SK-N-MC (cell line): ENCODE results near the gene SEPTIN2.

Source experiments
- DNase-seq: peaks from one replicate; pipeline ENCODE4 v3.0.0-alpha.2; 2011; ENCODE audit warnings: low read depth, low spot score
- H3K27ac ChIP-seq: fragments of 200-600 bp; sonication (generic); 2 replicates; pipeline ENCODE4 v1.5.1; 2016; ENCODE audit warnings: mixed run types
- H3K36me3 ChIP-seq: fragments of 200-600 bp; sonication (generic); 2 replicates; pipeline ENCODE4 v1.6.1; 2017; ENCODE audit warnings: antibody characterized with exemption, low read length, mixed read lengths; ENCODE audit not compliant: insufficient read depth
- H3K4me3 ChIP-seq: fragments of 200-600 bp; sonication (generic); 2 replicates; pipeline ENCODE4 v1.5.1; 2016
- H3K9ac ChIP-seq: fragments of 200-600 bp; sonication (generic); 2 replicates; pipeline ENCODE4 v1.8.0; 2017; ENCODE audit warnings: mixed run types, mixed read lengths; ENCODE audit not compliant: insufficient read length
- H3K9me3 ChIP-seq: fragments of 200-600 bp; sonication (generic); 2 replicates; pipeline ENCODE4 v1.6.1; 2017; ENCODE audit warnings: low read depth, mild to moderate bottlenecking, antibody characterized with exemption, low read length, moderate library complexity, mixed read lengths
- EZH2 ChIP-seq: fragments of 200-600 bp; sonication (generic); IDR thresholded peaks from one replicate; pipeline ENCODE4 v1.6.1; 2017; ENCODE audit warnings: antibody characterized with exemption
- FOXP2 ChIP-seq: optimal IDR thresholded peaks from 2 replicates; pipeline ENCODE3; 2011; ENCODE audit warnings: mild to moderate bottlenecking, moderate library complexity; ENCODE audit not compliant: insufficient read depth; ENCODE audit errors: extremely low read length, control extremely low read depth
- POLR2AphosphoS5 ChIP-seq: IDR thresholded peaks from 2 replicates; pipeline ENCODE4 v1.6.1; 2012; ENCODE audit warnings: mild to moderate bottlenecking, low read depth, low read length, borderline replicate concordance

SEPTIN2 gene

GRCh38 chr2:241315879-241316631, at the start of gene SEPTIN2:
Gene SEPTIN2, plus strand, starts transcription at chr2:241315925. Its CDS starts 8,308 bp downstream, at chr2:241324233.
- no peak for DNase-seq
- Histone ChIP-seq H3K9ac (peak within 1 kb of the TSS; percentile 96), H3K4me3 (peak within 1 kb of the TSS; percentile 88), H3K27ac (peak within 1 kb of the TSS; percentile 95), H3K36me3 (peaks cover 23% of the 10 kb centered on the region), H3K9me3 (no peaks in the 10 kb centered on the region)
- no peak for TF ChIP-seq FOXP2

DNA sequence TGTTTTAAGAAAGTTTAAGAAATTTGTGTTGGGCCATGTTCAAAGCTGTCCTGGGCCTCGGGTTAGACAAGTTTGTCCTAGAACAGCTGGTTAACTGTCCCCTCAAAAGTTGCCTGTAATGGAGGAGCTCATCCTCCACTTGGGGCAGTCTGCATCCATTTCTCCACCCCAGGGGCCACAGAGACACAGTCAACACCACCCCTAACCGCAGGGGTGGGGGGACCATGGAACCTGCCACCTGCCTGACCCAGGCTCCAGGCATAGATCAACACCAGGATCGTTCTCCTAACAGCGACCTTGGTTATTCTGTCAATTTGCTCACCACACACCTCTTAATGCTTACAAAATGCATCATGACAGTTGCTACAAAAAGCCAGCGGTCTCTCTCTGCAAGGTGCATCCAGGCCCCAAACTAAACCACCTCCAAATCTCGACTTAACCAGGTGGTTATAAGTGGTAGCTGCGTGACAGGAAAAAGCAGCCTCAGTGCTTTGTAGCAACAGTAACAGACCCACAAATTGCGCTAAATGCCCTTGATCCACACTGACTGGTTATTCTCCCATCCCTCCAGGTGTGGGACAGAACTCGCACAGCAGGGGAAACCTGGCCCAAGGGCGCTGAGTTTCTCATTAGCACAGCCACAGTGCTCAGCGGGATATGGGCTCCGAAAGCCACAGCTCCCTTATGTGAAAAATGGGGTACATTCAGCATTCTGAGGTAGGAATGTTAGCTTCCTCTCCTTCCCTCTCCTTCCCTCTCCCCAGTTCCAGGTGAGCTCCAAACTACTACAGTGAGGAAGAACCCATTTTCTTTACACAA, 48.3 kb upstream of the SEPTIN2 start:
- Histone ChIP-seq H3K9me3 (no peaks in the 10 kb centered on the region), H3K4me3 (no peak overlapping the region), H3K27ac (no peak overlapping the region), H3K36me3 (peaks cover 68% of the 10 kb centered on the region), H3K9ac (no peak overlapping the region)
- no peak for TF ChIP-seq POLR2AphosphoS5
- DNase-seq: no peak

DNA sequence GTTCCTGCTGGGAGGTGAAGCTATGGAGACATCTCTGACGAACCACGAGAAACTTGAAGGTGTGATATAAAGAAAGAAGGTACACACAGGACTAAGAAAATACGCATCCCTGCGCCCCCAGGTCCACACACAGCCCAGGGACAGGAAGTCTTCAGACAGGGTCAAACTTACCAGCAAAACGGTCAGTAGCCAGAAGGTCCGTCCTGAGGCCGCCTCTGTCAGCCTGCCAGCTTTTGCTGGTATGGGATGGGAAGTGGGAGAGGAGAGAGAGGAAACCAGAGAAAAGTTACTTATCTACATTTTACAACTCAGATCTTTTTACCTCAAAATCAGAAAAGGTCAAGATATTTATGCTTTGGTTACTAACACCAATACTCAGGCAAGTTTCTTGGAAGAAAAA, 47.4 kb upstream of the SEPTIN2 start:
- Histone ChIP-seq H3K9ac (no peak overlapping the region), H3K36me3 (peaks cover 60% of the 10 kb centered on the region), H3K27ac (no peak overlapping the region), H3K4me3 (no peak overlapping the region), H3K9me3 (no peaks in the 10 kb centered on the region)
- no peak for TF ChIP-seq FOXP2
- no peak for TF ChIP-seq POLR2AphosphoS5
- no peak for TF ChIP-seq EZH2
- DNase-seq: no peak

GRCh38 chr2:241268716-241269445, 46.8 kb upstream of the SEPTIN2 start:
- Histone ChIP-seq H3K27ac (0 out of 2 replicates have a peak overlapping the region, but pooled peaks have one; percentile 37), H3K9me3 (no peaks in the 10 kb centered on the region), H3K4me3 (no peak overlapping the region), H3K9ac (no peak overlapping the region), H3K36me3 (peaks cover 54% of the 10 kb centered on the region)
- no peak for TF ChIP-seq EZH2
- DNase-seq: no peak

GRCh38 chr2:241269707-241270520, 45.8 kb upstream of the SEPTIN2 start:
- Histone ChIP-seq H3K9me3 (no peaks in the 10 kb centered on the region), H3K36me3 (peaks cover 46% of the 10 kb centered on the region), H3K9ac (peak overlapping the region; percentile 12), H3K4me3 (no peak overlapping the region), H3K27ac (no peak overlapping the region)
- no peak for DNase-seq
- TF ChIP-seq FOXP2 (no peak), POLR2AphosphoS5 (no peak), EZH2 (no peak)

GRCh38 chr2:241270531-241270930, 45.2 kb upstream of the SEPTIN2 start:
- TF ChIP-seq EZH2 (no peak), FOXP2 (no peak), POLR2AphosphoS5 (no peak)
- H3K9ac ChIP-seq: peak overlapping the region; percentile 8

DNA sequence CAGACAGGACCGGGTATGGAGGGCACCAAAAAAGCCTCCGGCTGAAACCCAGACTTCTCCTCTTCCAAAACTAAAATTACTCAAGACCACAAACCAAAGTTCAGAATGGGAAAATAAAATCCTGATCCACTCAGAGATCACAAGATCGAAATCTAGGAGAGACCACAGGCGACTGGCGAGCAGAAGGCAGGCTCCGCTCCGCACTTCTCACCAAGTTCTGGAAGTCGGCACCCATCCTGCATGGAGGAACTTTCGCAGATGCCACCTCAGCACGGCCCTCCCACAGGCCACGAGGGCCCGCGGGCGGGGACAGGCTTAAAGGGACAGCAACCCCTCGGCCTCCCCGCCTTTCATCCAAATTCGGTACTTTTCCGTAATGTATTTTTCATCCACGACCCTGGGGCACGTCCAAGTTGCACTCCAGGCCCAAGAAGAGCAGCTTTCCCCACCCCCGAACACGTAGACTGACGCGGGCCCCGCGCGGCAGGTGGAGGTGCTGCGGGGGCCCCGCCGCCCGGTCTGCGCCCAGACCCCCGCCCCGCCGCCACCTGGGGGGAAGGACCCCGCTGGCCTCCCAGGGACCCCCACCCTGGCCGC, 43.9 kb upstream of the SEPTIN2 start:
- peak overlapping the region; percentile 83 for H3K4me3 ChIP-seq
- no peak for TF ChIP-seq POLR2AphosphoS5
- TF ChIP-seq EZH2: no peak
- no peak for TF ChIP-seq FOXP2
- H3K27ac ChIP-seq: 0 out of 2 replicates have a peak overlapping the region, but pooled peaks have one; percentile 43
- DNase-seq: no peak
- H3K36me3 ChIP-seq: peaks cover 34% of the 10 kb centered on the region
- H3K9ac ChIP-seq: peak overlapping the region; percentile 84
- no peaks in the 10 kb centered on the region for H3K9me3 ChIP-seq

More at GRCh38 chr2:241270531-241270930, 45.2 kb upstream of the SEPTIN2 start:
- DNase-seq: no peak
- Histone ChIP-seq H3K4me3 (peak overlapping the region; percentile 83; the same call in 1 of the 2 replicates), H3K27ac (no peak overlapping the region), H3K9me3 (no peaks in the 10 kb centered on the region), H3K36me3 (peaks cover 42% of the 10 kb centered on the region)
